HG02610 (cell line): ENCODE results near the gene ACSS3.

Source experiments
- ATAC-seq: cut with Tn5 transposase; IDR thresholded peaks from one replicate; pipeline ENCODE4 v1.9.1; 2021; ENCODE audit warnings: mild to moderate bottlenecking, moderate library complexity; ENCODE audit not compliant: unreplicated experiment

The ACSS3 gene

GRCh38 chr12:81294325-81295190, 216.7 kb downstream of the ACSS3 start:
- no peak for ATAC-seq

- ATAC-seq, result no peak
These were observed 217.4 kb downstream of the ACSS3 start for GRCh38 chr12:81295251-81295650.

GRCh38 chr12:81296556-81297305, 218.9 kb downstream of the ACSS3 start:
- no peak for ATAC-seq

- no peak for ATAC-seq
These were observed 219.7 kb downstream of the ACSS3 start for GRCh38 chr12:81297601-81298000.

GRCh38 chr12:81300454-81300853, 222.6 kb downstream of the ACSS3 start:
- no peak for ATAC-seq

GRCh38 chr12:81303935-81304334, 226.1 kb downstream of the ACSS3 start:
- no peak for ATAC-seq
